Heart left ventricle (tissue), 13 donors: ENCODE results near the gene PPP1R14D.

Experiments
- CTCF ChIP-seq, 12 donors: fragments of 200-600 bp; sonication (generic) in 4 of 12; IDR thresholded peaks; one replicate each; pipeline versions ENCODE4 v1.5.0 to v1.8.0; 2018 to 2022; ENCODE audit warnings: antibody characterized with exemption in 12 of 12, mild to moderate bottlenecking in 5 of 12
- POLR2A ChIP-seq, 2 donors: fragments of 450-650 bp; IDR thresholded peaks; one replicate each; pipeline ENCODE4 v1.6.1; 2017; ENCODE audit warnings: antibody characterized with exemption in 2 of 2, mild to moderate bottlenecking in 2 of 2, moderate library complexity in 2 of 2
- donor health status: ischemic (EF 13 %, LVEDD 7.1; RV severe dilation, severe dysfunction).
- donor health status: DM: no; HTN: yes; CAD: no.
- donor health status: DM: no; HTN: no; CAD: no.
- donor health status: ischemic (EF 25% LVEDD 6.9; RV normal size, moderate dysfunction).
- donor health status: ischemic (EF 25% LVEDD 5.7; RV mildly dilated, moderate dysfunction).
- donor health status: ischemic (EF 35%, LVEDD 5.7; RV mildly dilated, moderate dysfunction).
- donor health status: nonischemic (EF 11% LVEDD 7.7; RV severe dilation, severe dysfunction).
- donor health status: DM: yes; HTN: yes; CAD: no.
- donor health status: PGD.
- donor health status: ischemic (EF 29% LVEDD 5.4; RV normal size, mild dysfunction).
- donor health status: nonischemic (EF 23%, LVEDD 6.1; RV moderate dilation, normal function).

GRCh38 chr15:40841741-40842140 is 13.2 kb upstream of the PPP1R14D start:
- TF ChIP-seq CTCF (IDR thresholded peaks at IDR 0.05) (no peak), POLR2A (IDR thresholded peaks at IDR 0.05) (no peak)
